ENCODE results near the gene ICOSLG. TPM values are rescaled to one million over a fixed set of nuclear protein-coding genes. Genes with fewer than 3 reads are reported as not detected.
"Not testable (repeated sequence)": the region's sequence is repeated elsewhere in the genome, so short reads cannot be mapped to it uniquely, and the experiment has no call there.

ICOSLG gene
- total and polyA plus RNA-seq, 2 of the 4 experiments (the other 2 are of a cell fraction): under 0.01 to 0.09 TPM

DNA sequence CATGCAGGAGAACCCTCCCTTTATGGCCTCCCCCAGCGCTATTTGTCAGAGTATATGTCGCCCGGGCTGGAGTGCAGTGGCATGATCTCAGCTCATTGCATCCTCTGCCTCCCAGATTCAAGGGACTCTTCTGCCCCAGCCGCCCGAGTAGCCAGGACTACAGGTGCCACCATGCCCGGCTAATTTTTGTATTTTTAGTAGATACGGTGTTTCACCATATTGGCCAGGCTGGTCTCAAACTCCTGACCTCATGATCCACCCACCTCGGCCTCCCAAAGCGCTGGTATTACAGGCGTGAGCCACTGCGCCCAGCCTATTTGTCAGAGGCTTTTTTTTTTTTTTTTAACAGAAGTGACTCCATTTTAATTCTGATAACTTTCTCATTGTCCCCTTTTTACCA, 40.7 kb downstream of the ICOSLG start:
- H2AFZ ChIP-seq (replicated peaks; ENCODE audit: low read length, poor library complexity); H3K4me1 ChIP-seq (ENCODE audit: control insufficient read depth, insufficient read depth, low read length); H3K4me3 ChIP-seq (ENCODE audit: insufficient read depth, low read depth, low read length); H3K23ac ChIP-seq (ENCODE audit: low read depth, low read length); H4K20me1 ChIP-seq (ENCODE audit: insufficient read depth, low read length); H3K9me3 ChIP-seq (ENCODE audit: control insufficient read depth, insufficient read depth, low read length); ATAC-seq (ENCODE audit: low read depth); H3K79me1 ChIP-seq (ENCODE audit: low read depth in 1 of 2, low read length in 2 of 2); H2BK15ac ChIP-seq (ENCODE audit: low read depth, low read length); intact Hi-C loops (cut with micrococcal nuclease); CTCF ChIA-PET; in situ Hi-C loops (cut with MboI; ENCODE audit: low sequenced_read_pairs); H2BK20ac ChIP-seq (ENCODE audit: low read depth, low read length); H2AK9ac ChIP-seq (replicated peaks; ENCODE audit: low read depth, low read length, poor library complexity); H3K56ac ChIP-seq (ENCODE audit: extremely low read depth, insufficient read depth, low read length); H3K27me3 ChIP-seq (ENCODE audit: control insufficient read depth, insufficient read depth, low read length); H4K91ac ChIP-seq (ENCODE audit: insufficient read depth, low read depth, low read length); H2AK5ac ChIP-seq (ENCODE audit: low read depth, low read length); H3K27ac ChIP-seq (ENCODE audit: insufficient read depth, low read length); H3K18ac ChIP-seq (ENCODE audit: low read depth, low read length); H3K36me3 ChIP-seq (ENCODE audit: control insufficient read depth, insufficient read depth, low read length); H4K8ac ChIP-seq (ENCODE audit: low read depth in 2 of 2, low read length in 2 of 2); H2BK5ac ChIP-seq (ENCODE audit: low read depth, low read length, poor library complexity, severe bottlenecking); H3K9ac ChIP-seq (ENCODE audit: low read depth, low read length); BruUV-seq (replicated peaks); DNase-seq; H3K14ac ChIP-seq (replicated peaks; ENCODE audit: low read depth, low read length); H2BK120ac ChIP-seq (ENCODE audit: low read depth, low read length); dilution Hi-C loops (cut with HindIII; ENCODE audit: low sequenced_read_pairs, unreplicated experiment); H3K4me2 ChIP-seq (ENCODE audit: low read depth, low read length); H3K4ac ChIP-seq (ENCODE audit: low read depth, low read length); POLR2A ChIA-PET (ENCODE audit: unreplicated experiment); H3K9me1 ChIP-seq (ENCODE audit: insufficient read depth, low read length); H4K5ac ChIP-seq (ENCODE audit: low read depth, low read length): not testable (repeated sequence)
- WGBS, 2 experiments (ENCODE audit: extremely low coverage in 2 of 2, insufficient read length in 1 of 2): no CpG with 5 or more reads among the region's 11 CpGs

Measured in IMR-90 (cell line).